Measurements from ENCODE around the gene MRFAP1L1.
"Not testable (repeated sequence)": the region's sequence is repeated elsewhere in the genome, so short reads cannot be mapped to it uniquely, and the experiment has no call there.

MRFAP1L1 gene

GRCh38 chr4:6709230-6710114, at the start of gene MRFAP1L1:
MRFAP1L1 (minus strand) TSS chr4:6709865; CDS start chr4:6709629, 236 bp downstream.
- no peaks in the 10 kb centered on the region; the same call in 1 of the 2 replicates for H3K36me3 ChIP-seq (replicated peaks; ENCODE audit: insufficient read depth, low read length)
- no peaks in the 10 kb centered on the region for H3K9me2 ChIP-seq (replicated peaks; ENCODE audit: insufficient read depth, low read length)
- H3K27me3 ChIP-seq (replicated peaks; ENCODE audit: insufficient read depth, low read length) = peaks cover 31% of the 10 kb centered on the region
- H2AFZ ChIP-seq (ENCODE audit: low read length) = peak within 1 kb of the TSS; percentile 98
- H4K20me1 ChIP-seq (ENCODE audit: insufficient read depth, low read length) = no peaks in the 10 kb centered on the region
- peak within 1 kb of the TSS; percentile 85 for H3K4me3 ChIP-seq (ENCODE audit: low read length)
- H3K27ac ChIP-seq (ENCODE audit: low read length) = peak within 1 kb of the TSS; percentile 24; the same call in 1 of the 2 replicates
- no peak for TF ChIP-seq EZH2phosphoT487 (IDR thresholded peaks at IDR 0.05; ENCODE audit: low read length)
- no peak for TF ChIP-seq EZH2 (optimal IDR thresholded peaks at IDR 0.05; ENCODE audit: low read depth, low read length)
- TF ChIP-seq CTCF (IDR thresholded peaks at IDR 0.05; ENCODE audit: low read length) = no peak; the same call in 1 of the 2 replicates
- 0 out of 2 replicates have a peak, but pooled peaks cover 5% of the 10 kb centered on the region for H3K9me3 ChIP-seq (replicated peaks; ENCODE audit: insufficient read depth, low read length)
- peaks cover 27% of the 10 kb centered on the region for H3K79me2 ChIP-seq (ENCODE audit: low read length)
- H3K4me2 ChIP-seq (ENCODE audit: low read depth, low read length) = peak within 1 kb of the TSS; percentile 82
- H3K4me1 ChIP-seq (ENCODE audit: low read length) = peaks cover 13% of the 10 kb centered on the region; the same call in 1 of the 2 replicates
- peak within 1 kb of the TSS; percentile 69 for H3K9ac ChIP-seq (ENCODE audit: low read length)
- peaks cover 4% of the 10 kb centered on the region; the same call in 1 of the 2 replicates for H3F3A ChIP-seq (ENCODE audit: insufficient read depth, low read length)
- DNase-seq = peak; percentile 97

- Histone ChIP-seq H4K20me1 (ENCODE audit: insufficient read depth, low read length) (no peaks in the 10 kb centered on the region), H3F3A (ENCODE audit: insufficient read depth, low read length) (no peaks in the 10 kb centered on the region), H3K27ac (ENCODE audit: low read length) (no peak overlapping the region), H3K4me1 (ENCODE audit: low read length) (no peaks in the 10 kb centered on the region), H3K79me2 (ENCODE audit: low read length) (no peaks in the 10 kb centered on the region), H3K9me2 (replicated peaks; ENCODE audit: insufficient read depth, low read length) (no peaks in the 10 kb centered on the region), H3K9me3 (replicated peaks; ENCODE audit: insufficient read depth, low read length) (no peaks in the 10 kb centered on the region), H3K4me2 (ENCODE audit: low read depth, low read length) (no peak overlapping the region), H2AFZ (ENCODE audit: low read length) (no peak overlapping the region), H3K4me3 (ENCODE audit: low read length) (no peak overlapping the region), H3K27me3 (replicated peaks; ENCODE audit: insufficient read depth, low read length) (peaks cover 13% of the 10 kb centered on the region; the same call in 1 of the 2 replicates), H3K9ac (ENCODE audit: low read length) (no peak overlapping the region), H3K36me3 (replicated peaks; ENCODE audit: insufficient read depth, low read length) (no peaks in the 10 kb centered on the region)
- DNase-seq = no peak
- TF ChIP-seq CTCF (IDR thresholded peaks at IDR 0.05; ENCODE audit: low read length) = no peak
- no peak for TF ChIP-seq EZH2 (optimal IDR thresholded peaks at IDR 0.05; ENCODE audit: low read depth, low read length)
- TF ChIP-seq EZH2phosphoT487 (IDR thresholded peaks at IDR 0.05; ENCODE audit: low read length) = no peak
Measured at GRCh38 chr4:6758728-6759127, 49.1 kb upstream of the MRFAP1L1 start.

GRCh38 chr4:6756345-6756744, 46.7 kb upstream of the MRFAP1L1 start:
- not testable (repeated sequence) for H3K36me3 ChIP-seq (replicated peaks; ENCODE audit: insufficient read depth, low read length); H4K20me1 ChIP-seq (ENCODE audit: insufficient read depth, low read length); H3K4me3 ChIP-seq (ENCODE audit: low read length); H3K4me1 ChIP-seq (ENCODE audit: low read length); H2AFZ ChIP-seq (ENCODE audit: low read length); H3K9me3 ChIP-seq (replicated peaks; ENCODE audit: insufficient read depth, low read length); H3K9me2 ChIP-seq (replicated peaks; ENCODE audit: insufficient read depth, low read length); H3K79me2 ChIP-seq (ENCODE audit: low read length); H3K4me2 ChIP-seq (ENCODE audit: low read depth, low read length); H3K27ac ChIP-seq (ENCODE audit: low read length); H3K27me3 ChIP-seq (replicated peaks; ENCODE audit: insufficient read depth, low read length); H3F3A ChIP-seq (ENCODE audit: insufficient read depth, low read length); DNase-seq; H3K9ac ChIP-seq (ENCODE audit: low read length)
